Activated naive CD4-positive, alpha-beta T cell treated with anti-CD3 and anti-CD28 coated beads for 36 hours (primary cell): ENCODE measurements around the gene KCNQ5. TPM values are rescaled to one million over a fixed set of nuclear protein-coding genes. Genes with fewer than 3 reads are reported as not detected.

Experiments
- CTCF ChIA-PET: fragments of 350-600 bp; sonication (Branson Sonifier 250); formaldehyde crosslinking; loops from one replicate; lab custom pipeline; 2021; ENCODE audit warnings: antibody characterized with exemption; lab: Charles Lee
- DNase-seq: peaks from one replicate; pipeline ENCODE4 v3.0.0-alpha.2; 2020
- H3K27ac Mint-ChIP-seq: one replicate; pipeline ENCODE4 v1.8.0; 2021; ENCODE audit warnings: mild to moderate bottlenecking, mixed read lengths
- H3K27me3 Mint-ChIP-seq: one replicate; pipeline ENCODE4 v1.8.0; 2021; ENCODE audit warnings: low read depth, mixed read lengths
- H3K36me3 Mint-ChIP-seq: one replicate; pipeline ENCODE4 v1.8.0; 2021; ENCODE audit warnings: low read depth, mixed read lengths
- H3K4me1 Mint-ChIP-seq: one replicate; pipeline ENCODE4 v1.8.0; 2021; ENCODE audit warnings: low read depth, mixed read lengths
- H3K4me3 Mint-ChIP-seq: one replicate; pipeline ENCODE4 v1.8.0; 2021; ENCODE audit warnings: mild to moderate bottlenecking, moderate library complexity, mixed read lengths
- H3K9me3 Mint-ChIP-seq: one replicate; pipeline ENCODE4 v1.8.0; 2021; ENCODE audit warnings: mixed read lengths
- intact Hi-C: fragments of 100-400 bp; cut with micrococcal nuclease; formaldehyde crosslinking; loops from one replicate; pipeline ENCODE4 v1.15.1; 2023
- total RNA-seq, 2 experiments: library from RNA; stranded (reverse); gene quantifications; one replicate each; pipeline ENCODE4 v1.2.3, GENCODE V29; 2021

The KCNQ5 gene
- total RNA-seq, 2 experiments from 2014 or later: 11.8 to 12.0 TPM

DNA sequence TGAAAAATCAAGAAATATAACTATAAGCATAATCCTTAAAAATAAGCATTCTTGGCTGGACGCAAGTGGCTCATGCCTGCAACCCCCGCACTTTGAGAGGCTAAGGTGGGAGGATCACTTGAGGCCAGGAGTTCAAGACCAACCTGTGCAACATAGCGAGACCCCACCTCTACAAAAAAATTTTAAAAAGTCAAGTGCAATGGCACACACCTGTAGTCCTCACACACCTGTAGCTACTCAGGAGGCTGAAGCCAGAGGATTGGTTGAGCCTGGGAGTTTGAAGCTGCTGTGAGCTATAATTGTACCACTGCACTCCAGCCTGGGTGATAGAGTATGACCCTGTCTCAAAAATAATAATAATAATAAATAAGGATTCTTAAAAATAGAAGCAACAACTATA lies 494.5 kb downstream of the KCNQ5 start:
- H3K27ac Mint-ChIP-seq: no peak overlapping the region
- DNase-seq: no peak
- no peaks in the 10 kb centered on the region for H3K4me1 Mint-ChIP-seq
- no peaks in the 10 kb centered on the region for H3K27me3 Mint-ChIP-seq
- intact Hi-C loops: no loop called here
- peaks cover 11% of the 10 kb centered on the region for H3K36me3 Mint-ChIP-seq
- H3K4me3 Mint-ChIP-seq: no peak overlapping the region
- CTCF ChIA-PET: interaction anchor here (1.2 kb wide), 1 partner anchor 11 kb away, joined by 3 read pairs; no protein-coding TSS in a partner anchor
- no peaks in the 10 kb centered on the region for H3K9me3 Mint-ChIP-seq

DNA sequence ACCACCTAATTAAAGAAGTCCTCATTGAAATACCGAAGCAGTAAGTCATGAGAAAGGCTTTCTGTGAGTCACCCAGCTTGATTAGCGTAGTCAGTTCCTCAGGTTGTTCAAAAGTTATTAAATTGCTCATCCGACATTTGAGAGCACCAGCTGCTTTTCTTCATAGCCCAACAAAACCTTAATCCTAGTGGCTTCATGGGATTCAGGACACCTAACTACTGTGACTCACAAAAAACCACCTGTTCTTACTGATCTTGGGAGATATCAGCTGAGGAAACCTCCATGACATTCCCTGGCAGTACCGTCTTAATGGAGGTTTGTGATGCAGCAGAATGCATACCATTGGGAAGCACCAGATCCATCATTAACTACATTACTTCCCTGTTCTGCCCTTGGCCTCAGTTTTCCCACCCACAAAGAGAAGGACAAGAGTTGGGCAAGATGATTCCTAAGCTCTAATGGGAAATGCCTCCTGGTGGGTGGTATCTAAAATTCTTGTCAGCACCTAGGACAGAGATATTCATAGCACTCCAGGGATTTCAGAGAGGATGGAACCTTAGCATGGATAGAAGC lies 499.6 kb downstream of the KCNQ5 start:
- CTCF ChIA-PET: interaction anchor here (0.6 to 1.4 kb wide), 2 partner anchors 206 to 505 kb away, joined by 3 to 5 read pairs; no protein-coding TSS in a partner anchor
- Mint-ChIP-seq H3K27me3 (no peaks in the 10 kb centered on the region), H3K36me3 (peaks cover 10% of the 10 kb centered on the region), H3K9me3 (no peaks in the 10 kb centered on the region), H3K4me1 (peaks cover 3% of the 10 kb centered on the region), H3K4me3 (no peak overlapping the region), H3K27ac (no peak overlapping the region)
- DNase-seq: no peak
- intact Hi-C loops: no loop called here

DNA sequence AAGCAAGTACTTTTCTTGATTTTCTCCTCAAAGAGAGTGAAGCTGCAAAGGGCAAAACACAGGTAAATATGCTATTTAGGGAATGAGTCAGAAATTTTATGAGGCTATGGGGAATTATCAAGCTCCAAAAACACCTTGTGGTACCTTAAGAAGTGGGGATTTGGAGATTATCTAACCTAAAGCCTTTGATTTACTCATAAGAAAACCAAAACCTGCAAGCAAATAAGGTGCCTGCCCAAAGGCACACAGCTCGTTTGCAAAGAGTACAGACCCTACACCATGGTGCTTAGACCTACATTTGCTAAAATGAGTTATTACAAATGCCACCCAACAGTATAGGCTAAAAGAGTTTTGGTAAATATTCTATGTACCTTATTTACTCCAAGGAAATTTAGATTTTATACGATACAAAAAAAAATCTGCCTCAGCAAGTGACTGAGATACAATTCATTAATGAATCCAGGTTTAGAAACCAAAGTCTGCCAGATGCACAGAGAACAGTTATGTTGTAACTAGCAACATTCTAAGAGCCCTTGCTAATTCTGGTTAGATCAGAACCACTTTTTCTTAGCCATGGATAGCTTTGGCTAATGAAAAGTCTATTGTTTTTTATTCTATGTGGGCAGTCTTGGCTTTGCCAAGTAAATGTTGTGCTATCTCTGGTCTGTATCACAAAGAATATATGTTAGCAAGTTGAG lies 501.9 kb downstream of the KCNQ5 start:
- Mint-ChIP-seq H3K4me1 (peaks cover 3% of the 10 kb centered on the region), H3K27ac (no peak overlapping the region), H3K9me3 (no peaks in the 10 kb centered on the region), H3K27me3 (no peaks in the 10 kb centered on the region), H3K4me3 (no peak overlapping the region), H3K36me3 (peaks cover 10% of the 10 kb centered on the region)
- intact Hi-C loops: no loop called here
- CTCF ChIA-PET: interaction anchor here (0.7 kb wide), 1 partner anchor 712 kb away, joined by 4 read pairs; no protein-coding TSS in a partner anchor
- DNase-seq: no peak

DNA sequence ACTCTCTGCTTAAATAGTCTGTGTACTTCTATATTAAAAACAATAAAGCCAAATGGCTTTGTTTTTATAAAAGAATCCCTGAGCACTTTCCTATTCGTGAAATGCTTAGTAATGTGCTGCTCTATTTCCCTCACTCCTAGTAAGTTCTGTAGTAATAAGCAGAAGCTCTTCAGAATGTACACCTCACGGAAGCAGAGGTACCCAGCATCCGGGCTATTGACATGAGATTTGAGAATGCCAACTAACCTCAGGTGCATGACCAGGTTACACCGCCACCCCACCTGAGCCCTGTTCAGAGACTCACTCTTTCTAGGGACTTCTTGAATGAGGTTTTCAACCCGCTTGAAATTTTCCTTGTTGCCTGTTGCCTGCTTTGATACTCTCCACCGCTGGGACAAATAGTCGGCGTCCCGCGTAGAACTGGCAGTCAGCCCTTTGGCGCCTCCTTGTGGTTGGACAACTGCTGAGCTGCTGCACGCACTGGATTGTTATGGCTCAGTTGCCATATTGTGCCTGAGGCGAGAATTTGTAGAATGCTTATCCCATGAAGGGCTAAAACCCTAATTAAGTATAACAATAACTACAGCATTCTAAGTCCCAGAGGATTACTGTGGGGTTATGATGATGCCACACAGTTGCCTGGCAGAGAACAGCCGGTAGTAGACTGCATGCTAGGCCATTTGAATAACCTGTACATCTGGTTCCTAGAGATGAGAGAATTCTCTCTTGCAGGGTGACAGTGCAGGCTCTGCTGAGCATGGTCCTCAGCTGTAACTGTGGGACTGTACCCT lies 508.0 kb downstream of the KCNQ5 start:
- Mint-ChIP-seq H3K27me3 (no peaks in the 10 kb centered on the region), H3K4me3 (peak overlapping the region; percentile 36), H3K9me3 (no peaks in the 10 kb centered on the region), H3K36me3 (peaks cover 10% of the 10 kb centered on the region), H3K4me1 (peaks cover 4% of the 10 kb centered on the region), H3K27ac (no peak overlapping the region)
- DNase-seq: peak; percentile 94
- intact Hi-C loops: loop anchor here (1.0 to 5.0 kb wide), 9 partner anchors 51 to 718 kb away; no protein-coding TSS in a partner anchor
- CTCF ChIA-PET: interaction anchor here (0.6 to 9.1 kb wide), 27 partner anchors 8 to 720 kb away, joined by 3 to 138 read pairs (median 4); partner anchors contain the start of gene KCNQ5

DNA sequence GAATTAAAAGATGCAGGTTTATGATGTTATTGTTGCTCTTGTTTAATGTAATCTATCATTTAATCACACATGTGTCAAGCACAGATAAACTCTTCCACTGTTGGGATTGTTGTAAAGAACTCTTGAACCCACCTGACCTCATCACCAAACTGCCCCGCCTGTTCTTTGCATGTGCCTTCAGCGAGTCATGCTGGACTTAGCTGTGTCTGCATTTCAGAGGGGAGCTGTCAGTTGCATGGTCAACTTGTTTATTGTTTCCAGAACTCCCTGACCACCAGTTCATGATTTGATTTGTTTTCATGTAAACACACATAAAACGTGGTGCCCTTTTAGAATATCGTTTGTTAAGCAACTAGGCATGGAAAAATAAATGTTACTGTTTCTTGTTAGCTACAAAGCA lies 509.8 kb downstream of the KCNQ5 start:
- no peaks in the 10 kb centered on the region for H3K9me3 Mint-ChIP-seq
- no peak overlapping the region for H3K27ac Mint-ChIP-seq
- no peak overlapping the region for H3K4me3 Mint-ChIP-seq
- H3K27me3 Mint-ChIP-seq: no peaks in the 10 kb centered on the region
- DNase-seq: no peak
- CTCF ChIA-PET: interaction anchor here (0.9 to 9.1 kb wide), 5 partner anchors 10 to 715 kb away, joined by 3 to 138 read pairs (median 4); no protein-coding TSS in a partner anchor
- H3K36me3 Mint-ChIP-seq: peaks cover 13% of the 10 kb centered on the region
- peaks cover 4% of the 10 kb centered on the region for H3K4me1 Mint-ChIP-seq
- intact Hi-C loops: loop anchor here (2.0 to 5.0 kb wide), 3 partner anchors 195 to 609 kb away; no protein-coding TSS in a partner anchor

DNA sequence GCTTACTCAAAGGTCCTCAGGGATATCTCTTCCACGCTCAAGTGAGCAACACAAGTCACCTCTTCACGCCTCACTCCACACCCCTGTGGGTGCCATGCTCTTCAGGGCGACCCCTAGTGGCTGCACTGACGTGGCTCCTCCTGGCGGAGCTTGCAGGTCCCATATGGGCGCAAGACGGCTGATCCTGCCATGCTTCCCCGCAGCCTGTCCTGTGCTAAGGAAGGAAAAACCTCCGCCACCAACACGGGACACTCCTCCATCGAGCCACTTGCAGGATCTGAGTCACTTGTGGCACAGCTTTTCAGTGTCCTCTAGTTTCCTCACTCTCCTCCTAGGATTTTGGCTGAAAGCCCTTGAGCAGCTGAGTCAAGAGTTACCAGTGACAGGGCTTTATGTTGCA lies 512.7 kb downstream of the KCNQ5 start:
- no peak overlapping the region for H3K27ac Mint-ChIP-seq
- peak; percentile 44 for DNase-seq
- H3K9me3 Mint-ChIP-seq: no peaks in the 10 kb centered on the region
- H3K27me3 Mint-ChIP-seq: no peaks in the 10 kb centered on the region
- peaks cover 4% of the 10 kb centered on the region for H3K4me1 Mint-ChIP-seq
- peaks cover 13% of the 10 kb centered on the region for H3K36me3 Mint-ChIP-seq
- no peak overlapping the region for H3K4me3 Mint-ChIP-seq
- intact Hi-C loops: loop anchor here (5.0 kb wide), 1 partner anchor 307 kb away; no protein-coding TSS in a partner anchor
- CTCF ChIA-PET: interaction anchor here (0.6 to 9.1 kb wide), 5 partner anchors 10 to 723 kb away, joined by 3 to 138 read pairs (median 5); no protein-coding TSS in a partner anchor

DNA sequence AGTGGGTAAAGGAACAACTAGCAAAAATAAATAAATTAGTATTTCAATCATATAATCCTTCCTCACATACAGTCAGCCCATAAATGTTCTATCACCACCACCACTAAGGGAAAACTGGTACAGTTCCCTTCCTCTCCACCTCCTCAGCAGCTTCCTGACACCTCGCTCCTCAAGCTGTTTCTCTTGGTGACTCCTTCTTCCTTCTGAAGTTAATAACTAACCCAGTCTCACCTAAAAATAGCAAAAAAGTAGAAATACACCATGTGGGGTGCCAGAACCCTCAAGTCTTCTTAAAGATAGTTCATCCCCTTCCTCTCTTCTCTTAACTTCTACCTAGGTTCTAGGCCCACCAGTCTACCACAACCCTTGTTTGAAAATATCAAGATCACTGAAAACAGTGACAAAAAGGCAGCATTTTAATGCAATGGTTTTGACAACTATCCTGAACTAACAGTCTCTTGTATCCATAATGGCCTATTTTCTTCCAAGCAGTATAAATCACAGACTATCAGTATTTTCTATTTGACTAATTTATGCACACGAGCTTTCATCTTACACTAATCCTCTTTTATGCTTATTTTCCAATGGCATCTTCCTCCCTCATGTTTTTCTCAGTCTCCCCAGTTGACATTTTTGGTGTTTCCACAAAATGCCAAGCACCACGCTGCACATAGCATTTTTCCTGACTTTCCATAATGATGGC lies 518.0 kb downstream of the KCNQ5 start:
- Mint-ChIP-seq H3K4me1 (no peaks in the 10 kb centered on the region), H3K9me3 (no peaks in the 10 kb centered on the region), H3K27me3 (no peaks in the 10 kb centered on the region), H3K4me3 (no peak overlapping the region), H3K27ac (no peak overlapping the region), H3K36me3 (peaks cover 4% of the 10 kb centered on the region)
- CTCF ChIA-PET: interaction anchor here (0.6 to 1.5 kb wide), 2 partner anchors 10 to 414 kb away, joined by 3 to 4 read pairs; no protein-coding TSS in a partner anchor
- intact Hi-C loops: no loop called here
- DNase-seq: no peak

DNA sequence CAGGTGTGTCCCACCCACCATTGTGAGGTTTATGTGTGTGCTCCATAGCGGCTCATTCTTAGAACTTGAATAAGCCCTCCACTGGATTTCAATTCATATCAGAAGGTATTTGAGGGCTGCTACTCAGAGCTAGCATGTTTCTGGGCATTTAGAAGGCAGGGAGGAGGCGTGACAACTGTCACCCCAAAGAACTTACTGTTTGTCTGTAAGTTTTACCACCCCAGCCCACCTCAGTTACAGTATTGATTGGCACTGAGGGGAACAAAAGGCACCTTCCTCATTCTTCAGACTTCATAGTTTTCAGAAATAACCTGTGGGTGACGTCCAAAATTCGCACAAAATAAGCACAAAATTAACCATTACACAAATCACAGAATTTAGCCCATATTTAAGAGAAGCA lies 521.7 kb downstream of the KCNQ5 start:
- DNase-seq: no peak
- Mint-ChIP-seq H3K27ac (no peak overlapping the region), H3K4me1 (peaks cover 9% of the 10 kb centered on the region), H3K9me3 (no peaks in the 10 kb centered on the region), H3K27me3 (no peaks in the 10 kb centered on the region), H3K36me3 (peaks cover 2% of the 10 kb centered on the region), H3K4me3 (no peak overlapping the region)
- CTCF ChIA-PET: interaction anchor here (0.6 to 1.2 kb wide), 2 partner anchors 116 to 732 kb away, joined by 3 to 4 read pairs; no protein-coding TSS in a partner anchor
- intact Hi-C loops: no loop called here

DNA sequence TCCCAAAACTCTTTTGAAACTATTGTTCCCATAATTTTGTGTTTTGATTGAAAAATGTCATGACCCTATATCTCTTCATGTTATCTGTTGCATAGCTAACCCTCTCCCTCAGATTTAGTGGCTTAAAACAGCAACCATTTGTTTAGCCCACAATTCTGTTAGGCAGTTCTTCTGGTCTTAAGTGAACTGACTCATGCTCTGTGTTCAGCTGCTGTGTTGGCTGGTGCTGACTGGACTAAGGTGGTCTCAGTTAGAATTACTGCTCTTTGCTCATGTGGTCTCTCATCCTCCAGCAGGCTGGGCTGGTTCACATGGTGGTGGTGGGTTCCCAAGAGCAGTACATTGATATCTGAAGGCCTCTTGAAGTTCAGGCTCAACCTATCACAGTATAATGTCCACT lies 522.7 kb downstream of the KCNQ5 start:
- H3K27ac Mint-ChIP-seq: no peak overlapping the region
- H3K4me1 Mint-ChIP-seq: peaks cover 9% of the 10 kb centered on the region
- H3K27me3 Mint-ChIP-seq: no peaks in the 10 kb centered on the region
- CTCF ChIA-PET: interaction anchor here (0.6 to 1.2 kb wide), 4 partner anchors 10 to 733 kb away, joined by 4 to 5 read pairs (median 4); no protein-coding TSS in a partner anchor
- no peaks in the 10 kb centered on the region for H3K9me3 Mint-ChIP-seq
- no peak overlapping the region for H3K4me3 Mint-ChIP-seq
- intact Hi-C loops: no loop called here
- H3K36me3 Mint-ChIP-seq: peaks cover 2% of the 10 kb centered on the region
- no peak for DNase-seq

DNA sequence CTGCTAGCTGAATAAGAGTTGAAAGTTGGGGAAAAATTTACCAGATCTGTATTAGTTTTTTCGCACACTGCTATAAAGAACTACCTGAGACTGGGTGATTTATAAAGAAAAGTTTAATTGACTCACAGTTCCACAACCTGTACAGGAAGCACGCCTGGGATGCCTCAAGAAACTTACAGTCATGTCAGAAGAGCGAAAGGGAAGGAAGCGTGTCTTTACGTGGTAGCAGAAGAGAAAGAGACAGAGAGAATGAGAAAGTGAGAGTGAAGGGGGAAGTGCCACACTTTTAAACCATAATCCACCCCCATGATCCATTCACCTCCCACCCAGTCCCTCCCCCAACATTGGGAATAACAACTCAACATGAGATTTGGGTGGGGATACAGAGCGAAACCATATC lies 523.8 kb downstream of the KCNQ5 start:
- H3K4me1 Mint-ChIP-seq: peaks cover 9% of the 10 kb centered on the region
- CTCF ChIA-PET: no interaction called here
- H3K27me3 Mint-ChIP-seq: no peaks in the 10 kb centered on the region
- intact Hi-C loops: loop anchor here (1.0 kb wide), 2 partner anchors 319 to 525 kb away; no protein-coding TSS in a partner anchor
- peak; percentile 48 for DNase-seq
- no peak overlapping the region for H3K27ac Mint-ChIP-seq
- no peak overlapping the region for H3K4me3 Mint-ChIP-seq
- H3K9me3 Mint-ChIP-seq: no peaks in the 10 kb centered on the region
- H3K36me3 Mint-ChIP-seq: peaks cover 2% of the 10 kb centered on the region

DNA sequence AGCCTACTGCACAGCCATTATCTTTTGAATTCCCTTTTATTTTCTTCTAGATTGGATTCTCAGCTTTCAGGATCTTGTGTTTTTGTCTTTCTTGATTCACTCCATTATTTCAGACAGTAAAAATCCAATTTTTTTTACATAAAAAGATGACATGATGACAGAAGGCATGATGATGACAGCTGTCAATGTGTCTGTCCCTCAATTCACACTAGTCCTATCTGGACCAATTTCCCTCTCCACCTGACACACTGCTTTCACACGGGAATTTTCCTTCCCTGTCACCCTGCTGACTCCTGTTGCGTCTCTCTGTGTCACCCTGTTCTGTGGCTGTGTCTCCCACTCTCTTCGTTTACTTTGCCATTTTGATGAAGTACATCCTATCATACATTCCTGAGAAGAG lies 529.9 kb downstream of the KCNQ5 start:
- no peak for DNase-seq
- CTCF ChIA-PET: interaction anchor here (0.9 to 1.6 kb wide), 2 partner anchors 18 to 22 kb away, joined by 3 to 6 read pairs; no protein-coding TSS in a partner anchor
- peaks cover 3% of the 10 kb centered on the region for H3K36me3 Mint-ChIP-seq
- intact Hi-C loops: no loop called here
- no peaks in the 10 kb centered on the region for H3K27me3 Mint-ChIP-seq
- H3K27ac Mint-ChIP-seq: no peak overlapping the region
- H3K4me1 Mint-ChIP-seq: no peaks in the 10 kb centered on the region
- peaks cover 4% of the 10 kb centered on the region for H3K9me3 Mint-ChIP-seq
- no peak overlapping the region for H3K4me3 Mint-ChIP-seq
